Measurements from ENCODE around the gene COL8A1.

DNA sequence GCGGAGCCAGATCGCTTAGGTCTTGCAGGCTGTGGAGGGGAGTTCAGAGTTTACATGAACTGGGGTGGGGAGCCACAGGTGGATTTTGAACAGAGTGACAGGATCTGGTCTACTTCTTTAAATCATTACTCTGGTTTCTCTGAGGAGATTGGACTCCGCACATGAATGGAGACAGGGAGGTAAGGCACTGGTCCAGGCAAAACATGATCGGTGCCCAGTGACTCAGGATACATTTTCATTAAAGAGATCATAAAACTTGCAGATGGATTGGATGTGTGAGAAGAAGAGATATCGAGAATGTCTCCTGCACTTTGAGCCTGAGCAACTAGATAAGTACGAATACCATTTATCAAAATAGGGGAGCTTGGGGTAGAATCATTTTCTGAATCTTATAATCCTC lies 117.4 kb downstream of the COL8A1 start:
- TF ChIP-seq, protein P1, sequence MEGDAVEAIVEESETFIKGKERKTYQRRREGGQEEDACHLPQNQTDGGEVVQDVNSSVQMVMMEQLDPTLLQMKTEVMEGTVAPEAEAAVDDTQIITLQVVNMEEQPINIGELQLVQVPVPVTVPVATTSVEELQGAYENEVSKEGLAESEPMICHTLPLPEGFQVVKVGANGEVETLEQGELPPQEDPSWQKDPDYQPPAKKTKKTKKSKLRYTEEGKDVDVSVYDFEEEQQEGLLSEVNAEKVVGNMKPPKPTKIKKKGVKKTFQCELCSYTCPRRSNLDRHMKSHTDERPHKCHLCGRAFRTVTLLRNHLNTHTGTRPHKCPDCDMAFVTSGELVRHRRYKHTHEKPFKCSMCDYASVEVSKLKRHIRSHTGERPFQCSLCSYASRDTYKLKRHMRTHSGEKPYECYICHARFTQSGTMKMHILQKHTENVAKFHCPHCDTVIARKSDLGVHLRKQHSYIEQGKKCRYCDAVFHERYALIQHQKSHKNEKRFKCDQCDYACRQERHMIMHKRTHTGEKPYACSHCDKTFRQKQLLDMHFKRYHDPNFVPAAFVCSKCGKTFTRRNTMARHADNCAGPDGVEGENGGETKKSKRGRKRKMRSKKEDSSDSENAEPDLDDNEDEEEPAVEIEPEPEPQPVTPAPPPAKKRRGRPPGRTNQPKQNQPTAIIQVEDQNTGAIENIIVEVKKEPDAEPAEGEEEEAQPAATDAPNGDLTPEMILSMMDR (IDR thresholded peaks at IDR 0.05; ENCODE audit: low read depth, low read length) = no peak
- no peak for TF ChIP-seq EZH2phosphoT487 (IDR thresholded peaks at IDR 0.05; ENCODE audit: low read depth)
